Mammary epithelial cell (primary cell): ENCODE data around the gene TUBA3D.
"Not testable (repeated sequence)": the region's sequence is repeated elsewhere in the genome, so short reads cannot be mapped to it uniquely, and the experiment has no call there.

Experiments
- EZH2 ChIP-seq: IDR thresholded peaks from 2 replicates; pipeline ENCODE4 v1.6.1; 2012; ENCODE audit warnings: low read length, inconsistent platforms, borderline replicate concordance
- TF ChIP-seq, protein P1 (sequence below), 2 donors: IDR thresholded peaks in 1 of 2; conservative IDR thresholded peaks in 1 of 2; 2 replicates each; pipeline ENCODE4 v1.5.1; 2011 to 2012; ENCODE audit warnings: inconsistent platforms in 2 of 2, low read length in 2 of 2, mild to moderate bottlenecking in 2 of 2, control low read depth in 1 of 2, low read depth in 1 of 2; ENCODE audit not compliant: insufficient read depth in 1 of 2; ENCODE audit errors: extremely low read depth in 1 of 2

DNA sequence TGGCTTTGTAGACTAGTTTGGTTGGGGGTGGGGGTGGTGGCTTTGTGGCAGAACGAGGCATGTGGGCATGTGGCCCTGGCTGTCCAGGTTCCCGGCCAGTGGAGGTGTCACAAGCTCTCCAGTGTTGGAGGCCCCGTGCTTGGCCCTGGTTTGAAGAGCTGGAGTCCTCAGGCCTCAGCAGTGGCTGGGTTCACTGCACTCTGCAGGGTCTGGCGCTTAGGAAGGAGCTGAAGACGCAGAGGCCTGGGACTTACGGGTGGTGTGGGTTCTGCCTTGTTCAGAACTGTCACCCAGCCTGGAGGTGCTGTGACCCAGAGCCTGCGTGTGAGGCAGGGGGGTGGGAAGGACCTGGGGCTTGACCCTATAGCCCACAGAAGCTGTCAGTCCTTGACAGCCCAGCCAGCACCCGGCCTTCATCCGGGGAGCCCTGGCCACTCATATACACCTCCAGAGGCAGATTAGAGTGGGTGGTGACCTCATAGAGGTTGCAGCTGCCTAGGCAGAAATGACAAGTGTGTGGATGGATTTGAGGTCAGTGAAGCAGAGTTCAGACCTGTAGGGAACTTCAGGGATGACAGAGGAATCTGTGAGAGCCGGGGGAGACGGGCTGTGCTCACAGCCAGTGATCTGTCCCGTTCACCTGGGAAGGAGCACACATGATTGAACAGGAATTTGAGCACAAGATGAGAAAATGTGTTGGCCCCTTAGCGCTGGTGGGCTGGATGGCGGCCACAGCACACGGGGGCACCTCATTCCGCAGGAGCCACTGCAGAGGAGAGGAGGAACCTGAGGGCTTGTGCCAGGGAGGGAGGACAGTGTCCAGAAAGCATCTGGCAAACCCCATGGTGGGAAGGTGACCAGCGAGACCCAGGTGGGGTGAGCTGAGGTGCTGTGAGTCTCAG, 36.3 kb downstream of the TUBA3D start:
- TF ChIP-seq, protein P1, sequence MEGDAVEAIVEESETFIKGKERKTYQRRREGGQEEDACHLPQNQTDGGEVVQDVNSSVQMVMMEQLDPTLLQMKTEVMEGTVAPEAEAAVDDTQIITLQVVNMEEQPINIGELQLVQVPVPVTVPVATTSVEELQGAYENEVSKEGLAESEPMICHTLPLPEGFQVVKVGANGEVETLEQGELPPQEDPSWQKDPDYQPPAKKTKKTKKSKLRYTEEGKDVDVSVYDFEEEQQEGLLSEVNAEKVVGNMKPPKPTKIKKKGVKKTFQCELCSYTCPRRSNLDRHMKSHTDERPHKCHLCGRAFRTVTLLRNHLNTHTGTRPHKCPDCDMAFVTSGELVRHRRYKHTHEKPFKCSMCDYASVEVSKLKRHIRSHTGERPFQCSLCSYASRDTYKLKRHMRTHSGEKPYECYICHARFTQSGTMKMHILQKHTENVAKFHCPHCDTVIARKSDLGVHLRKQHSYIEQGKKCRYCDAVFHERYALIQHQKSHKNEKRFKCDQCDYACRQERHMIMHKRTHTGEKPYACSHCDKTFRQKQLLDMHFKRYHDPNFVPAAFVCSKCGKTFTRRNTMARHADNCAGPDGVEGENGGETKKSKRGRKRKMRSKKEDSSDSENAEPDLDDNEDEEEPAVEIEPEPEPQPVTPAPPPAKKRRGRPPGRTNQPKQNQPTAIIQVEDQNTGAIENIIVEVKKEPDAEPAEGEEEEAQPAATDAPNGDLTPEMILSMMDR (conservative IDR thresholded peaks at IDR 0.05 in 1 of 2, IDR thresholded peaks at IDR 0.05 in 1 of 2; ENCODE audit: extremely low read depth in 1 of 2, insufficient read depth in 1 of 2, low read depth in 1 of 2, low read length in 2 of 2): not testable (repeated sequence)
- TF ChIP-seq EZH2: not testable (repeated sequence)
